Measurements from ENCODE around the gene OSCP1.

Gene OSCP1

GRCh38 chr1:36380782-36381181 lies 69.5 kb downstream of the OSCP1 start:
- no peak for DNase-seq

GRCh38 chr1:36380143-36380619 lies 70.1 kb downstream of the OSCP1 start:
- no peak for DNase-seq

DNA sequence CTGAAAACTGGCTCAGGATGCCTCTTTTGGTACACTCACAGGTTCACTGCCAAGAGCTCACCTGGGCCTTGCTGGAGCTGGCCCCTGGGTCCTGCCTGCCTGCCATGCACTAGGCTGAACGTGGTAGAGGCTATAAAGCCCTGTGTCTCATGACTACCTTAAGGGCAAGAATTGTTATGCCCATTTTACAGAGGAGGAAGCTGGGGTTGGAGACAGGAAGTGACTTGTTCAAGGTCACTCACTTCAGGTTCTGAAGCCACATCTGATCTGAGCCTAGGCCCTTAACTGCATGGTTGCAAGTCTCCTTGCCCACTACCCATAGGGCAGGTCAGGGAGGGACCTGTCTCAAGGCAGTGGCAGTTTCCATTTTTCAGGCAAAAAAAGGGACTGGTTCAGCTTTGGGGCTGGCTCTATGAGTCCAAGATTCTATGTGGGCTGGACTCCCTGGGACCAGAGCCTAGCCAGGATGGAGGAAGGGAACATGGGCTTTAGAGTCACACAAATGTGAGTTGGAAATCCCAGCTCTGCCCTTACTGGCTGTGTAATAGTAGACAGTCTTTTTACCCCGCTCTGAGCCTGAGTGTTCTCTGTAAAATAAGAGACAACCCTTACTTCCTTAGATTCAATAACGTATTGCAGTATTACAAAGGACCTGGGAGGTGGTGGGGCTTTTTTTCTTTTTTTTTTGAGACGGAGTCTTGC lies 72.3 kb downstream of the OSCP1 start:
- no peak for DNase-seq

GRCh38 chr1:36372617-36373016 lies 77.6 kb downstream of the OSCP1 start:
- no peak for DNase-seq

DNA sequence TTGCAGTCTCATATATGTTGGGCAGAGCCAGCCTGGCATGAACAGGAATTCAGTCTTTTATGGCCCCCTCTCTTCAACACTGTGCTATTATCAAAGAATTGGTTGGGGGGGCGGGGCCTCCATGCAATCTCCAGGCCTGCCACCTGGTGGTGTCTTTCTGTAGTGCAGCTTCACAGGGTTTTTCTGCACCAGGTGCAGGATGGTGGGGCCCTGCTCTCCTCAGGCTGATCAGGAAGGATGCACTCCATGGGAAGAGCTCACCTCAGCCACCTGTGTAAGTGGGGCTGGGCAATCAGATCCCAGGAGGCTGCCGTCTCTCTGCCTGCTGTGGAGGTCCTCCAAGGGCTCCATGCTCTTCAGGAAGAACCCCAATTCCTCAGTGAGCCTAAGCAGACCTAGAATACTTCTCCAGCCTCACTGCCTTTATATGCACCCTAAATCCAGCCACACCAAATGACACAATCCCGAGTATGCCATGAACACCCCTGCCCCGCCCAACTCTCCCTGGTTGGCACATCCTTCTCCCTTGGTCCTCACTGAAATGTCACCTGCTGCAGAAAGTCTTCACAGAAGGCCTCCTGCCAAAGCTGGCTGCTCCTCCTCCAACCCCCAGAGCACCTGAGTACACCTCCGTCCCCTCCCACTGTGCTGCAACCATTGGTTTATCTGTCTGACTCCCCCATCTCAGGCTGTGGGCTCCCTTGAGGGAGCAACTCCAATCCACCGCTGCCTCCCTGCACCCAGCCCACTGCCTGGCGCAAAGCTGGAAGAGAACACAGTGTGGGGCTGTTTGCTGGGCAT lies 81.0 kb downstream of the OSCP1 start:
- peak; percentile 87 for DNase-seq

Measured in activated T-cell treated with anti-CD3 and anti-CD28 coated beads for 4 hours (primary cell).